Ovary (tissue), 9 donors: Measurements from ENCODE around the gene DDAH2. TPM values are rescaled to one million over a fixed set of nuclear protein-coding genes. Genes with fewer than 3 reads are reported as not detected.

ENCODE experiments used
- DNase-seq, 5 donors: peaks; one replicate each; pipeline ENCODE4 v3.0.0-alpha.2; 2019 to 2020
- H3K27ac ChIP-seq, 2 donors: fragments of 200-600 bp; one replicate each; pipeline versions ENCODE4 v1.5.1 to v1.8.0; 2019 to 2022
- H3K27me3 ChIP-seq: fragments of 200-600 bp; one replicate; pipeline ENCODE4 v1.8.0; 2022
- H3K36me3 ChIP-seq: fragments of 200-600 bp; sonication (generic); one replicate; pipeline ENCODE4 v1.5.1; 2019
- H3K4me1 ChIP-seq: one replicate; pipeline ENCODE4 v1.8.1; 2013; ENCODE audit warnings: mild to moderate bottlenecking, moderate library complexity; ENCODE audit not compliant: insufficient read depth
- H3K4me3 ChIP-seq: fragments of 200-600 bp; sonication (generic); one replicate; pipeline ENCODE4 v1.5.1; 2017
- H3K9me3 ChIP-seq, 2 donors: fragments of 200-600 bp in 1 of 2; sonication (generic) in 1 of 2; one replicate each; pipeline versions ENCODE4 v1.5.1 to v1.8.1; 2013 to 2019; ENCODE audit warnings: mild to moderate bottlenecking in 1 of 2, moderate library complexity in 1 of 2
- CTCF ChIP-seq, 3 donors: fragments of 450-650 bp in 2 of 3; fragments of 200-600 bp in 1 of 3; IDR thresholded peaks; one replicate each; pipeline versions ENCODE4 v1.5.1 to v1.8.0; 2016 to 2022; ENCODE audit warnings: antibody characterized with exemption in 3 of 3, mild to moderate bottlenecking in 1 of 3
- EP300 ChIP-seq: sonication (generic); formaldehyde crosslinking; IDR thresholded peaks from one replicate; pipeline ENCODE4 v1.6.1; 2017; ENCODE audit warnings: antibody characterized with exemption
- POLR2A ChIP-seq: fragments of 450-650 bp; IDR thresholded peaks from one replicate; pipeline ENCODE4 v1.6.1; 2017; ENCODE audit warnings: antibody characterized with exemption, mild to moderate bottlenecking, moderate library complexity
- WGBS, 3 donors: extraction: QIAGEN DNeasy Blood & Tissue Kit in 1 of 3; methylation state at CpG; one replicate each; pipeline versions ENCODE4 v1.1.5 to v1.1.7; 2013 to 2017; 5-methylcytosine and 5-hydroxymethylcytosine counted together
- intact Hi-C, 4 donors: fragments of 100-400 bp; cut with DNase I; formaldehyde crosslinking; loops; one replicate each; pipeline versions ENCODE4 v1.11.0 to v1.15.1; 2022 to 2023
- polyA plus RNA-seq, 2 donors: library from polyadenylated mRNA; stranded (reverse); fragments of 200-250 nt in 1 of 2; fragments of 350-450 nt in 1 of 2; fragmentation: Illumina TruSeq in 1 of 2; extraction: RNeasy Lipid Tissue Mini Kit (QIAGEN cat#74804) in 1 of 2; gene quantifications; one replicate each; pipeline ENCODE4 v1.2.3, GENCODE V29; 2013 to 2014
- total RNA-seq, 7 donors: library from RNA; depleted of rRNA in 2 of 7; stranded (reverse); fragments of >200 nt in 2 of 7; fragmentation: NEBNext Ultra II Directional in 3 of 7; extraction: Animal tissue kit (Norgen Biotek cat#: 25700) in 3 of 7; gene quantifications; one replicate each; pipeline versions ENCODE4 v1.1.0 to v1.2.4, GENCODE V29; 2016 to 2023
- donor health status: DM: no; HTN: no; CAD: no; lungs with moderate emphysema.
- donor health status: DM: no; HTN: no; CAD: no.
- donor health status: Bipolar disorder and iron deficiency.
- donor health status: DM: yes; HTN: yes; CAD: no.
- donor health status: DM: no; HTN: no; CAD: no.
- donor health status: DM: yes; HTN: yes; CAD: no.

DDAH2 gene
- total and polyA plus RNA-seq, 9 donors, result 23.9 to 139 (median 95.2) TPM

GRCh38 chr6:31721351-31722020 is 7.6 kb downstream of the DDAH2 start, which contains the start of gene LY6G6C:
Gene LY6G6C, minus strand, starts transcription at chr6:31721746. Its CDS starts 67 bp downstream, at chr6:31721679.
- Histone ChIP-seq H3K4me3 (no peak within 1 kb of the TSS), H3K36me3 (no peaks in the 10 kb centered on the region), H3K9me3 (no peaks in the 10 kb centered on the region), H3K27ac (no peak within 1 kb of the TSS), H3K4me1 (no peaks in the 10 kb centered on the region), H3K27me3 (no peaks in the 10 kb centered on the region)
- DNase-seq, result no peak
- TF ChIP-seq POLR2A (no peak), EP300 (no peak), CTCF (IDR thresholded peaks at IDR 0.05) (no peak)
- WGBS, 3 donors, result 82 to 89% (median 87%) methylated on average over 4 of the region's 4 CpGs
- intact Hi-C loops, result loop anchor here in 2 of 4 donors (2.0 to 10.0 kb wide), 2 partner anchors 49 to 463 kb away; partner anchors contain the start of gene AGER (in 1 of the 2)

GRCh38 chr6:31720196-31720770 is 8.8 kb downstream of the DDAH2 start:
- Histone ChIP-seq H3K36me3 (no peaks in the 10 kb centered on the region), H3K27me3 (no peaks in the 10 kb centered on the region), H3K4me1 (no peaks in the 10 kb centered on the region), H3K9me3 (no peaks in the 10 kb centered on the region), H3K27ac (no peak overlapping the region), H3K4me3 (no peak overlapping the region)
- 75 to 85% (median 78%) methylated on average over 5 of the region's 5 CpGs for WGBS, 3 donors
- intact Hi-C loops, result loop anchor here in 1 of 4 donors (10.0 kb wide), 1 partner anchor 465 kb away; the partner anchor contains the start of gene AGER
- DNase-seq, result no peak
- TF ChIP-seq EP300, result no peak
- TF ChIP-seq CTCF (IDR thresholded peaks at IDR 0.05), result no peak
- TF ChIP-seq POLR2A, result no peak

GRCh38 chr6:31719001-31719400 is 10.1 kb downstream of the DDAH2 start:
- WGBS, 3 donors, result 60 to 80% (median 70%) methylated on average over 6 of the region's 6 CpGs
- no peaks in the 10 kb centered on the region for H3K9me3 ChIP-seq
- no peak overlapping the region for H3K27ac ChIP-seq
- no peaks in the 10 kb centered on the region for H3K36me3 ChIP-seq
- no peaks in the 10 kb centered on the region for H3K27me3 ChIP-seq
- DNase-seq, result no peak
- intact Hi-C loops, result no loop called here
- no peak overlapping the region for H3K4me3 ChIP-seq
- TF ChIP-seq POLR2A, result no peak
- no peak for TF ChIP-seq CTCF (IDR thresholded peaks at IDR 0.05)
- TF ChIP-seq EP300, result no peak
- no peaks in the 10 kb centered on the region for H3K4me1 ChIP-seq

- Histone ChIP-seq H3K27ac (no peak overlapping the region), H3K27me3 (no peaks in the 10 kb centered on the region), H3K4me1 (no peaks in the 10 kb centered on the region), H3K36me3 (no peaks in the 10 kb centered on the region), H3K4me3 (no peak overlapping the region), H3K9me3 (no peaks in the 10 kb centered on the region)
- intact Hi-C loops, result no loop called here
- TF ChIP-seq CTCF (IDR thresholded peaks at IDR 0.05) (no peak), POLR2A (no peak), EP300 (no peak)
- 71 to 85% (median 81%) methylated on average over 1 of the region's 1 CpG for WGBS, 3 donors
- no peak for DNase-seq
These were observed 10.8 kb downstream of the DDAH2 start for GRCh38 chr6:31718265-31718664.
